ENCODE measurements around the gene INCA1.

DNA sequence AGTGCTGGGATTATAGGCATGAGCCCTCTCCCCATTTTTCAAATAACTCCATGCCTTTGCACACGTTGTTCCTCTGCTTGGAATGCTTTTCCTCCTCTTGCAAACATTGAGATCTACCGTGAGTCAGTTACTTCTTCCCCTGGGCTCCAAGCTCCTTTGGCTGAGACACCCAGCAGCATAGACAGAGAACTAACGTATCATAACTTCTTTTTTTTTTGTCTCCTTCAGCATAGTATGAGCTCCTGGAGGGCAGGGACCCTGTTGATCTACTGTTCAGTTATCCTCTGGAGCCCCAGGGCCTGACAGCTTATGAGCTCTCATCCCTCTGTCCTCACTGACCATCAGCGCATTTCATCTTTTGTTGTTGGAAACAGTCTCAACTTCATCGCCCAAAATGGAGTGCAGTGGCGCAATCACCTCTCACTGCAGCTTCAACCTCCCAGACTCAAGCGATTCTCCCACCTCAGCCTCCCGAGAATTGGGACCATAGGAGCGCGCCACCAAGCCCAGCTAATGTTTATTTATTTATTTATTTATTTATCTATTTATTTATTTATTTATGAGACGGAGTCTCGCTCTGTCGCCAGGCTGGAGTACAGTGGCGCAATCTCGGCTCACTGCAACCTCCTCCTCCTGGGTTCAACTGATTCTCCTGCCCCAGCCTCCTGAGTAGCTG lies 31.9 kb downstream of the INCA1 start:
- TF ChIP-seq RAD21 (IDR thresholded peaks at IDR 0.05 in 1 of 2, conservative IDR thresholded peaks at IDR 0.05 in 1 of 2; ENCODE audit: low read depth in 2 of 2, low read length in 2 of 2) (no peak), POLR2A (IDR thresholded peaks at IDR 0.05; ENCODE audit: control extremely low read depth in 1 of 2, low read depth in 2 of 2, low read length in 2 of 2) (no peak), RFX5 (IDR thresholded peaks at IDR 0.05; ENCODE audit: borderline replicate concordance, low read depth, low read length) (no peak), JUND (IDR thresholded peaks at IDR 0.05; ENCODE audit: low read length) (no peak), POLR2AphosphoS5 (IDR thresholded peaks at IDR 0.05; ENCODE audit: low read depth, low read length) (no peak), NANOG (IDR thresholded peaks at IDR 0.05; ENCODE audit: insufficient read depth, low read depth, low read length, poor library complexity, severe bottlenecking) (no peak), SUZ12 (IDR thresholded peaks at IDR 0.05; ENCODE audit: low read length) (no peak), BACH1 (IDR thresholded peaks at IDR 0.05; ENCODE audit: low read length) (no peak), BCL11A (IDR thresholded peaks at IDR 0.05; ENCODE audit: low read depth in 2 of 2, low read length in 2 of 2) (no peak), KDM1A (IDR thresholded peaks at IDR 0.05; ENCODE audit: borderline replicate concordance, low read length) (no peak)
- TF ChIP-seq, protein P1, sequence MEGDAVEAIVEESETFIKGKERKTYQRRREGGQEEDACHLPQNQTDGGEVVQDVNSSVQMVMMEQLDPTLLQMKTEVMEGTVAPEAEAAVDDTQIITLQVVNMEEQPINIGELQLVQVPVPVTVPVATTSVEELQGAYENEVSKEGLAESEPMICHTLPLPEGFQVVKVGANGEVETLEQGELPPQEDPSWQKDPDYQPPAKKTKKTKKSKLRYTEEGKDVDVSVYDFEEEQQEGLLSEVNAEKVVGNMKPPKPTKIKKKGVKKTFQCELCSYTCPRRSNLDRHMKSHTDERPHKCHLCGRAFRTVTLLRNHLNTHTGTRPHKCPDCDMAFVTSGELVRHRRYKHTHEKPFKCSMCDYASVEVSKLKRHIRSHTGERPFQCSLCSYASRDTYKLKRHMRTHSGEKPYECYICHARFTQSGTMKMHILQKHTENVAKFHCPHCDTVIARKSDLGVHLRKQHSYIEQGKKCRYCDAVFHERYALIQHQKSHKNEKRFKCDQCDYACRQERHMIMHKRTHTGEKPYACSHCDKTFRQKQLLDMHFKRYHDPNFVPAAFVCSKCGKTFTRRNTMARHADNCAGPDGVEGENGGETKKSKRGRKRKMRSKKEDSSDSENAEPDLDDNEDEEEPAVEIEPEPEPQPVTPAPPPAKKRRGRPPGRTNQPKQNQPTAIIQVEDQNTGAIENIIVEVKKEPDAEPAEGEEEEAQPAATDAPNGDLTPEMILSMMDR (IDR thresholded peaks at IDR 0.05; ENCODE audit: control extremely low read depth in 1 of 3, insufficient read depth in 1 of 3, low read depth in 1 of 3, low read length in 3 of 3), result no peak
- TF ChIP-seq, protein P2, sequence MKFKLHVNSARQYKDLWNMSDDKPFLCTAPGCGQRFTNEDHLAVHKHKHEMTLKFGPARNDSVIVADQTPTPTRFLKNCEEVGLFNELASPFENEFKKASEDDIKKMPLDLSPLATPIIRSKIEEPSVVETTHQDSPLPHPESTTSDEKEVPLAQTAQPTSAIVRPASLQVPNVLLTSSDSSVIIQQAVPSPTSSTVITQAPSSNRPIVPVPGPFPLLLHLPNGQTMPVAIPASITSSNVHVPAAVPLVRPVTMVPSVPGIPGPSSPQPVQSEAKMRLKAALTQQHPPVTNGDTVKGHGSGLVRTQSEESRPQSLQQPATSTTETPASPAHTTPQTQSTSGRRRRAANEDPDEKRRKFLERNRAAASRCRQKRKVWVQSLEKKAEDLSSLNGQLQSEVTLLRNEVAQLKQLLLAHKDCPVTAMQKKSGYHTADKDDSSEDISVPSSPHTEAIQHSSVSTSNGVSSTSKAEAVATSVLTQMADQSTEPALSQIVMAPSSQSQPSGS (IDR thresholded peaks at IDR 0.05; ENCODE audit: low read length), result no peak

Measured in H1 (cell line).